MV-4-11 (cell line): Measurements from ENCODE around the gene PRKCA.
"Not testable (repeated sequence)": the region's sequence is repeated elsewhere in the genome, so short reads cannot be mapped to it uniquely, and the experiment has no call there.

Source experiments
- DNase-seq: peaks from one replicate; lab custom pipeline; 2025; lab: John Stamatoyannopoulos, UW

Gene PRKCA

DNA sequence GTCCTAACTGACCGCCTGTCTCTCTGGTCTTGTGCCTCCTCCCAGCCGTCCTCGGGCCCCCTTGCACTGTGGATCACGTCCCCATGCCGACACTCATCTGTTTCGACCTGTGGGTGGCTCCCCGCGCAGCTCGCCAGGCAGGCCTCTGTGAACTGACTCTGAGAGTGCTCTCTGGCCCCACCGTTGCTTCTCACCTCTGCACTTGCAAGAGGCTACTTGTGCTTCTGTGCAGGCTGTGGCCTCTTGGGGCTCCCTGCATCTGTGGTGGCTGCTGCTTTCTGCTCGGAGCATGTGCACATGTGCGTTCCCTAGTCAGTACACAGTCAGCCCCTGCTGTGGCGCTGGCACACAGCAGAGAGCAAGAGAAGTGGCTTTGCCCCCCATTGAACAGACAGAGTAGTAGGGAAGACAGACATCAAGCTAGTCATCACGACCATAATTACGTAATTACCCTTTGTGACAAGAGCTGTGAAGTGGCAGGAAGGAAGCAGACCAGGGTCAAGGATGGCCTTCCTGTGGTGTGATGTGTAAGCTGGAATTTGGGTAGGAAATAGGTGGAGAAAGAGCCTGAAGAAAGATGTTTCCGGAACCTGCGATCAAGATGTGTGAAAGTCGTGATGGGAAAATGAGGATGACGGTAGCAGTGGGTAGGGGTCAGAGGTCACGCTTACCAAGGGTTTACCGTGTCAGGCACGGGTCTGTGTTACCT is 276.5 kb downstream of the PRKCA start:
- DNase-seq, result peak; percentile 63

GRCh38 chr17:66579556-66579955 is 277.1 kb downstream of the PRKCA start:
- peak; percentile 2 for DNase-seq

- no peak for DNase-seq
These were observed 278.0 kb downstream of the PRKCA start for GRCh38 chr17:66580184-66580955.

DNA sequence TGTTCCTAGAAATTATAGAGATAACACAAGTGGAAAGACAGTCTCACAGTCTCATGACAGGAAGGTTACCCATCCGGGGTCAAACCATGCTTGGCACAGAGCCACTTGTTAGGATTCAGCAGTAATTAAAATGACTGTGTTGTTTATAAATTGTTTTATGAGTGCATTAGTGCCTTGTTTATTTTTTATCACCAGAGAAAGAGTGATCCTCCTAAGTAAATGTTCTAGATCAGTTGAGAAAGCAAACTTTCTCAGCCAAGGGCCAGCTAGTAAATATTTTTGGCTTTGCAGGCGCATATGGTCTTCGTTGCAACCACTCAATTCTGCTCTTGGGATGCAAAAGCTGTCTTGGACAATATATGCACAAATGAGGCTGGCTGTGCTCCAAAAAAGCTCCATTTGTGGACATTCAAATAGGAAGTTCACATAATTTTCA is 278.6 kb downstream of the PRKCA start:
- DNase-seq, result no peak

DNA sequence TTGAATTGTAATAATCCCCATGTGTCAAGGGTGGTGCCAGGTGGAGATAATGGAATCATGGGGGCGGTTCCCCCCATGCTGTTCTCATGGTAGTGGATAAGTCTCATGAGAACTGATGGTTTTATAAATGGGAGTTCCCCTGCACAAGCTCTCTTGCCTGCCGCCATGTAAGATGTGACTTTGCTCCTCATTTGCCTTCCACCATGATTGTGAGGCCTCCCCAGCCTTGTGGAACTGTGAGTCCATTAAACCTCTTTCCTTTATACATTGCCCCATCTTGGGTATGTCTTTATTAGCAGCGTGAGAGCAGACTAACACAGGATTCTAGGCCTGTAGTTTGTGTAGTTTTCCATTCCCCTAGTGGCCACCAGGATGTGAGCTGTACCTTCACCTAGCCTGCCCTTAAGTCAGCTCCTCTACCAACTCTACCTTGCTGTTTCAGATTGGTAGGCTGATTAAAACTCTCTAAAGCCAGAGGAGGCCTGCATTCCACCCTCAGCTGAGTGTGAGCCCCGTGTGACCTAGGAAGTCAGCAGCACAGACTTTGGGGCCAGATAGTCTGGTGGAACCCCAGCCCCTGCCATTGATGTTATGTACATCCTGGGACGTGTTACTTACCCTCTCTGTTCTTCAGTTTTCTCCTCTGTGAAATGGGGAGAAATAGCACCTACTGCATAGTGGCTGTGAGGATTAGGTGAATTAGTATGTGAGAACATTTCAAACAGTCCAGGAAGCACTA is 280.1 kb downstream of the PRKCA start:
- no peak for DNase-seq

DNA sequence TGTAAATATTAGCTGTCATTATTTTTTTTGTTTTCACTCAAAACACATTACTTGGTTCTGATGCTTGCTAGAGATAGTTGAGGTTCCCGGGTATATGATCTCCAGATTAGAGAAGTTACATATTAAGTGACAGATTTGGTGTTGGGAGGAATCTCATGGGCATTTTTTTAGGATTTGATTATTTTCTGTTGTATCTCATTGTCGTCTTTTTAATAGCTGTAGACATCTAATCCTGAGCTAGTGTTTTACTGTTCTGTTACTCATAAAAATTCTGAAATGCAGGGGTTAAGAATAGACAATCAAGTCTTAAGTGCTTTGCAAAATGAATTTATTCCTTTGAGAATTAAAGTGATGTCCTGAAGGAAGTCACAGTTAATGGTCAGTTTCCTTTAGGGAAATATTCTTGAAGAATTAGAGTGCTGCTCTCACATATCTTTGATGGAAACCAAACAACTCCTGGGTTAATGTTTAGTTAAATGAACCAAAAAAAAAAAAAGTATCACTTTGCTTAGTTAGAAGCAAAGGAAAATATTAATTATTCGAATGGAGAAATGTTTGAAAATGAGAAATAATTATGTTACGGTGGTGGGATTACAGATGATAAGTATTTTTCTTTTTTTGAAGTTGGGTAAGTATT is 280.8 kb downstream of the PRKCA start:
- DNase-seq, result no peak

DNA sequence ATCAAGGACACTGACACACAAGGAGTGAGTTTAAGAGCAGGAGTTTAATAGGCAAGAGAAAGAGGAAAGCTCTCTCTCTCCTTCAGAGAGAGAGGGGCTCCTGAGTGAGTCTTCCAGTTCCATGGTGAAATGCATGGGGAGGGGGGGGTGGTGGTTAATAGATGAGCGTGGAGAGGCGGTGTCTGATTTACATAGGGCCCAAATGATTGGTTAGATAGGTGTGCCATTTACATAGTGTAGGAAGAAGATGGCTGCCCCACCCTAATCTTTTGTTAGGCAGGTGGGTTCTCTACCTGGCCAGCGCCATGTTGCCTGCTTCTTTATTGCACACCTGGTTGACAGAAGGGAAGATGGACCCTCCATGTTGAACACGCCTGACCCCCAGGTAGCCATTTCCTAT is 282.5 kb downstream of the PRKCA start:
- no peak for DNase-seq

GRCh38 chr17:66585472-66585871 is 283.1 kb downstream of the PRKCA start:
- DNase-seq, result no peak

DNA sequence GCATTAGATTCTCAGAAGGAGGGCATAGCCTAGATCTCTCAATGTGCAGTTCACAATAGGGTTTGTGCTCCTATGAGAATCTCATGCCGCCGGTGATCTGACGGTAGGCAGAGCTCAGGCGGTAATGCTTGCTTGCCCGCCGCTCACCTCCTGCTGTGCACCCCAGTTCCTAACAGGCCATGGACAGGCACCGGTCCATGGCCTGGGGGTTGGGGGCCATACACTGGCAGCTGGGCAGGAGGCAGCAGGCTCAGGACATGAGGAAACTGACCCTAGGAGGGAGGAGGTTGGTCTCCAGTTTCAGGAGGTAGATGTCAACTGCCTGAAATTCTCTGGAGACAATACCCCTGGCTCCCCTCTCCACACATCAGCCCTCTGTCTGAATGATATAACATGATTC is 287.5 kb downstream of the PRKCA start:
- no peak for DNase-seq

- no peak for DNase-seq
These were observed 290.7 kb downstream of the PRKCA start for GRCh38 chr17:66593116-66593515.

- DNase-seq, result no peak
These were observed 293.5 kb downstream of the PRKCA start for GRCh38 chr17:66595893-66596292.

DNA sequence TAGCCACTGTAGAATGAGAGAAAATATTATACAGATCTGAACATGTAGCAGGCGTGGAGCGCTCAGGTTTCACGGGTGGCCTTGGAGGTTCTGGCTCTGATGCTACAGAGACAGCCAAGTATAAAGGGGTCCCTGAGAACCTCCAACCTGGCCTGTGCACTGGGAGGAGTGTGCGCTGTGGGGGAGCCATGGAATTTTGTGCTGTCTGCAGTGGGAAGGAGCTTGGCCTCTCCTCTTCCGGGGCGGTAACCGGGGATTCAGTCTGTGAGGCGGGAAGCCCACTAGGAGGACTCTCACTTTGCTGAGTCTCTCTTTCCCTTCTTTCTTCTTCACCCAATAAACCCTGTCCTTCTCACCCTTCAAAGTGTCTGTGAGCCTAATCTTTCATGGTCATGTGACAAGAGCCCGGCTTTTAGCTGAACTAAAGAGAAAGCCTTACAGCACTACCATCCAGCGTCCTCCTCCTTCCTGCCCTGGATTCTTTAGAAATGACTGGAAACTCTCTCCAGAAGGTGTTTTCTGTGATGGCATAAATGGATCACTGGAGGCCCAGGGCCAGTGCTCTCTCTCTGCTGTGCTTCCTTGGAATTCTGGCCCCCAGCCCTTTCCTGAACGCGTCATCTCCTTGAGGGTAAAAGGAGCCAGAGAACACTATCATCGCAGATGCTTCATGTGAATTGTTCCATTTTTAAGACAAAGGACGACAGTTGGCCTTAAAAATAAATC is 300.4 kb downstream of the PRKCA start:
- no peak for DNase-seq

DNA sequence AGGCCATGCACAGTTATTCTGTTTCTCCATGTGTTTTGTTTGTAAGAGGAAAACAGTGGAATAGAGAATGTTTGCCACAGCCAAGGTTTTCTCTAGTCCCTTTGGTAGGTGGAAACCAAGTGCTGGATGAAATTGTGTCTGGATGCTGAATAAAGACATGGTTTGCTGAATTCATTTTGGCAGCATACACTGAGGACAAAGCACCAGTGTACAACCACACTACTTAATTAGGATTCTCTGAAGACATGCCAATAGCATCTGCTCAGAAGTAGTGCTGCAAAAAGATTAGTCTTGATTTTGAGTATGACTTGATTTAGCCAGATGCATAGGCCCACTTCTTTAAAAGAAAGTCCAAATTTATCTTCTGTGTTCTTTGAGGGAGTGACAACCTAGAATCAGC is 302.0 kb downstream of the PRKCA start:
- no peak for DNase-seq

GRCh38 chr17:66605541-66605940 is 303.1 kb downstream of the PRKCA start:
- no peak for DNase-seq

DNA sequence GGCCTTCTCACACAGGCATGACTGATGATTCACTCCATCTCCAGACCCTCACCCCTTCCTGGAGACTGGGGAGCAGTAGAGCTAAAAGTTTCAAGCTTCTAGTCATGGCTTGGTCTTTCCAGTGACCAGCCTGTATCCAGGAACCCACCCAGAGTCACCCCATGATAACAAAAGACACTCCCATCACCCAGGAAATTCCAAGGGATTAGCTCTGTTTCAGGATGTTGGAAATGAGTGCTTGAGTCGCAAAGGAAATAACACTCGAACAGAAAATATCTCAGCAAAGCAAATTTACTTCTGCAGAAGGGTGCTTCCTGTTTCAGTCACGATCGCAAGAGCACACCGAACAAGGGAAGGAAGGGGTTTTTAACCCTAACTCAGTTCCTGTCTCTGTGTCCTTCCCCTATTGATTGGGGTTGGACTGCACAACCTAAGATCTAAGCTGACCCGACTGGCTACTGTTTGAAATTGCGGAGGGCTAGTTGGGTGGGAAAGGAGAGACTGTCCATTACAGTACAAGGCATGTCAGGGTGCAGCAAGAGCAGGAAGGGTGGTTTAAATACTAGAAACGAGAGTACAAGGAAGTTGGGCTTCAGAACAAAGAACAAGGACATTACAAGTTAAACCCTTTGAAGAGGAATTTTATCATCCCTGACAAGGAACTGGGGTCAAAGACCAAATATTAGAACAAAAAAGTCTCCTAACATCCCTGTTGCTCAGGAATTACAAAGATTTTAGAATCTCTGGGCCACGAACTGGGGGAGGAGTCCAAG is 308.1 kb downstream of the PRKCA start:
- peak; percentile 28 for DNase-seq

DNA sequence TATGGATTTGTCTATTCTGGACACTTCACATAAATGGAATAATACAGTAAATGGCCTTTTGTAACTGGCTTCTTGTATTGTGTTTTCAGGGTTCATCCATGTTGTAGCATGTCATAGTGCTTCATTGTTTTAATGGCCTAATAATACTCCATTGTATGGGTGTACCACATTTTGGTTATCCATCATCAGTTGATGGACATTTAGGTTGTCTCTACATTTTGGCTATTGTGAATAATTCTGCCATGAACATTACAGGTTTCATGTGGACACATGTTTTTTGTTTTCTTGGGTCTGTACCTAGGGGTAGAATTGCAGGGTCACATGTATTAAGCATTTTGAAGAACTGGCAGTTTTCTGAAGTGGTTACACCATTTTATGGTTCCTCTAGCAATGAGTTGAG is 309.0 kb downstream of the PRKCA start:
- DNase-seq, result no peak

DNA sequence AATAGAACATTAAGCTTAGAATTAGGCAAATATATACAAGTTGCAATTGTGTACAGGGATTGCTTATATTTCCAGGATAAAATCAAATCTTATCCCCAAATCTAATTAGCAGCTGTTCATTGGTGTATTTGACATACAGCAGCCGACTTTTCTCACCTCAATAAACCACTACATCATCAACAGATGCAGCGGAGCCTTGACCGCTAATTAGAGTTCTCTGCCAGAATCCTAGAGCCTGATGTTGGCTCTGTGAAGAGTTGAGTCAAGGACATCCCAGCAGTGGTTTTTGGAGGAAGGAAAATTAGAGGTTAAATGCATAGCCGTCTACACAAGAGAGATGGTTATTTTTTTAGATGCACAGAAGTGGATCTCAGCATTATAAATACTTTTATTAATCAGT is 310.6 kb downstream of the PRKCA start:
- DNase-seq, result no peak

DNA sequence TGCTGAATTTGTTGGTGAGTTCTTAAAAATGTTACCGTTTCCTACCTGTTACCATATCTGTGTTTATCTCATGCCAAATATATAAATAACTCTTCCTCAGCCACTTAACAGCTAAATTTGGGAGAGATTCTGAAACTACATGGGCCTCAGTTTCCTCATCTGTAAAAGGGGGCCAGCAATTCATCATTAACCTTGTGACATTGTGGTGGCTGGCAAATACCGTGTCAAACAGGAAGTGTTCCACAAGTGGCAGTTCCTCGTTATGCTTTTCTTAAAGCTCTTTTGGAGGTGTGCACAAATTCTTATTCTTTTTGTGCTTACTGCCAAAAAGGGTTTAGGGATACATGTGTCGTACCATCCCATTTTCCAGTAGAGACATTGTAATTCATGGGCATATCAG is 312.1 kb downstream of the PRKCA start:
- peak; percentile 29 for DNase-seq

- DNase-seq, result no peak
These were observed 316.8 kb downstream of the PRKCA start for GRCh38 chr17:66619206-66619605.

DNA sequence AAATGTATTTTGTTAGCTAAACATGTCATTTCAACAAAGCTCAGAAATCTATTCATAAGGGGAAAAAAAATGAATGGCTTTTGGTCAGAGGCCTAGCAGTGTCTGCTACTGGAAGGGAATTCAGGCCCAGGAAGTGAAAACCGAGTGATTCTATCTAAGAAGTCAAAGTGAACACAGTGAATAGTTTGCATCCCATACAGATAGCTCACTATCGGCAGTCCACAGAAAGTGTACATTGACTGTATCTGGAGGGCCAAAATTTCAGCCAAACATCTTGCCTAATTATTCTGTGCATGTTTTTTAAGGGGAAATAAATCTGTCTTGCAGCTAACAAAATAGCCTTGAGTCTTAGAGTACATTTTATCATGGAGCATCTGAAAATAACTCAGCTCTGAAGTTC is 318.1 kb downstream of the PRKCA start:
- no peak for DNase-seq

DNA sequence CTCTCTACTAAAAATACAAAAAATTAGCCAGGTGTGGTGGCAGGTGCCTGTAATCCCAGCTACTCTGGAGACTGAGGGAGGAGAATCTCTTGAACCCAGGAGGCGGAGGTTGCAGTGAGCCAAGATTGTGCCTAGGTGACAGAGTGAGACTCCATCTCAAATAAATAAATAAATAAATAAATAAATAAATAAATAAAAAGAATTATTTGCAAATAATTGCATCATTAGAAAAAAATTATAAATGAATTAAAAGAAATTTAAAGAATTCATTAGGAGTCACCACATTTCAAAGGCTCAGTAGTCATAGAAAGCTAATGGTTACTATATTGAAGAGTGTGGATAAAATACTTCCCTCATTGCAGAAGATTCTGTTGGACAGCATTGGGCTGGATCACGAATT is 322.2 kb downstream of the PRKCA start:
- DNase-seq, result not testable (repeated sequence)
